WTC11 (cell line): ENCODE measurements around the gene SRPX2. TPM values are rescaled to one million over a fixed set of nuclear protein-coding genes. Genes with fewer than 3 reads are reported as not detected.

Experiments
- ATAC-seq: fragments of 200-7000 bp; cut with Tn5 transposase; 2 replicates; pipeline ENCODE4 v1.10.0; 2021; ENCODE audit warnings: mild to moderate bottlenecking, moderate library complexity
- CTCF ChIA-PET: fragments of 300-600 bp; sonication (Branson Sonifier 250); formaldehyde crosslinking; loops from one replicate; lab custom pipeline; 2021; ENCODE audit warnings: antibody characterized with exemption; lab: Charles Lee
- POLR2A ChIA-PET: fragments of 350-600 bp; sonication (Branson Sonifier 250); formaldehyde crosslinking; loops from one replicate; lab custom pipeline; 2021; ENCODE audit warnings: antibody characterized with exemption; lab: Charles Lee
- DNase-seq: peaks from one replicate; pipeline ENCODE4 v3.0.0; 2021; ENCODE audit warnings: low spot score
- H3K27ac Mint-ChIP-seq: 2 replicates; pipeline ENCODE4 v1.8.0; 2021; ENCODE audit warnings: mixed read lengths
- H3K27me3 Mint-ChIP-seq: 2 replicates; pipeline ENCODE4 v1.8.0; 2021; ENCODE audit warnings: low read depth, mild to moderate bottlenecking, moderate library complexity, mixed read lengths
- H3K36me3 Mint-ChIP-seq: 2 replicates; pipeline ENCODE4 v1.8.0; 2021; ENCODE audit warnings: mixed read lengths
- H3K4me1 Mint-ChIP-seq: 2 replicates; pipeline ENCODE4 v1.8.0; 2022; ENCODE audit warnings: mixed read lengths
- H3K4me3 Mint-ChIP-seq: 2 replicates; pipeline ENCODE4 v1.8.0; 2021; ENCODE audit warnings: mild to moderate bottlenecking, moderate library complexity, mixed read lengths
- H3K9me3 Mint-ChIP-seq: 2 replicates; pipeline ENCODE4 v1.8.0; 2021; ENCODE audit warnings: mixed read lengths
- ATF1 ChIP-seq: sonication (generic); formaldehyde crosslinking; IDR thresholded peaks from 2 replicates; pipeline ENCODE4 v1.8.1; 2023; ENCODE audit warnings: mild to moderate bottlenecking, moderate library complexity, missing genetic modification reagents
- ESRRA ChIP-seq: sonication (generic); formaldehyde crosslinking; IDR thresholded peaks from 2 replicates; pipeline ENCODE4 v1.8.1; 2022; ENCODE audit warnings: mild to moderate bottlenecking, missing genetic modification reagents, borderline replicate concordance
- FOXP1 ChIP-seq: sonication (generic); formaldehyde crosslinking; IDR thresholded peaks from 2 replicates; pipeline ENCODE4 v1.8.0; 2022; ENCODE audit warnings: missing genetic modification reagents, mild to moderate bottlenecking, moderate library complexity, borderline replicate concordance
- JAZF1 ChIP-seq: fragments of 250-450 bp; sonication (Bioruptor Pico); IDR thresholded peaks from 2 replicates; pipeline ENCODE4 v1.9.0; 2021; ENCODE audit warnings: moderate library complexity, mild to moderate bottlenecking, inconsistent platforms
- JUN ChIP-seq: sonication (generic); formaldehyde crosslinking; IDR thresholded peaks from 2 replicates; pipeline ENCODE4 v1.8.0; 2023; ENCODE audit warnings: mild to moderate bottlenecking, missing genetic modification reagents
- KAT7 ChIP-seq: sonication (generic); formaldehyde crosslinking; IDR thresholded peaks from 2 replicates; pipeline ENCODE4 v1.8.1; 2023; ENCODE audit warnings: missing genetic modification reagents, mild to moderate bottlenecking, borderline replicate concordance
- NFYB ChIP-seq: sonication (generic); formaldehyde crosslinking; conservative IDR thresholded peaks from 2 replicates; pipeline ENCODE4 v1.8.0; 2022; ENCODE audit warnings: low read depth, missing genetic modification reagents
- NR3C1 ChIP-seq: sonication (generic); formaldehyde crosslinking; conservative IDR thresholded peaks from 2 replicates; pipeline ENCODE4 v1.8.1; 2023; ENCODE audit warnings: low read depth, mild to moderate bottlenecking, missing genetic modification reagents
- OVOL2 ChIP-seq: fragments of 250-450 bp; sonication (Bioruptor Pico); IDR thresholded peaks from 2 replicates; pipeline ENCODE4 v1.9.0; 2021; ENCODE audit warnings: mild to moderate bottlenecking, borderline replicate concordance
- SOX15 ChIP-seq: fragments of 250-450 bp; sonication (Bioruptor Pico); IDR thresholded peaks from 2 replicates; pipeline ENCODE4 v1.9.0; 2021; ENCODE audit warnings: mild to moderate bottlenecking
- ZNF138 ChIP-seq: sonication (generic); formaldehyde crosslinking; conservative IDR thresholded peaks from 2 replicates; pipeline ENCODE4 v1.8.1; 2022; ENCODE audit warnings: mild to moderate bottlenecking, moderate library complexity, missing genetic modification reagents
- total RNA-seq: library from RNA; stranded (reverse); gene quantifications from 3 replicates; pipeline ENCODE4 v1.2.3, GENCODE V29; 2021
- TF ChIP-seq, protein P1 (sequence below): sonication (generic); formaldehyde crosslinking; IDR thresholded peaks from 2 replicates; pipeline ENCODE4 v1.8.0; 2023; ENCODE audit warnings: mild to moderate bottlenecking, missing genetic modification reagents
- TF ChIP-seq, protein P2 (sequence below): fragments of 250-450 bp; sonication (Bioruptor Pico); conservative IDR thresholded peaks from 2 replicates; pipeline ENCODE4 v1.9.0; 2021; ENCODE audit warnings: mild to moderate bottlenecking
- TF ChIP-seq, protein P3 (sequence below): fragments of 250-450 bp; sonication (Bioruptor Pico); IDR thresholded peaks from 2 replicates; pipeline ENCODE4 v1.9.0; 2021; ENCODE audit warnings: mild to moderate bottlenecking, borderline replicate concordance
- TF ChIP-seq, protein P4 (sequence below): sonication (generic); formaldehyde crosslinking; IDR thresholded peaks from 2 replicates; pipeline ENCODE4 v1.8.0; 2022; ENCODE audit warnings: mild to moderate bottlenecking, missing genetic modification reagents
- TF ChIP-seq, protein P5 (sequence below): sonication (generic); formaldehyde crosslinking; IDR thresholded peaks from 2 replicates; pipeline ENCODE4 v1.8.1; 2022; ENCODE audit warnings: low read depth, missing genetic modification reagents, borderline replicate concordance
- TF ChIP-seq, protein P6 (sequence below): sonication (generic); formaldehyde crosslinking; IDR thresholded peaks from 2 replicates; pipeline ENCODE4 v1.8.0; 2022; ENCODE audit warnings: missing genetic modification reagents
- TF ChIP-seq, protein P7 (sequence below): sonication (generic); formaldehyde crosslinking; IDR thresholded peaks from 2 replicates; pipeline ENCODE4 v1.8.1; 2023; ENCODE audit warnings: mild to moderate bottlenecking, missing genetic modification reagents, moderate library complexity

The SRPX2 gene
- total RNA-seq, 1 experiment from 2014 or later, result 0.24 TPM

DNA sequence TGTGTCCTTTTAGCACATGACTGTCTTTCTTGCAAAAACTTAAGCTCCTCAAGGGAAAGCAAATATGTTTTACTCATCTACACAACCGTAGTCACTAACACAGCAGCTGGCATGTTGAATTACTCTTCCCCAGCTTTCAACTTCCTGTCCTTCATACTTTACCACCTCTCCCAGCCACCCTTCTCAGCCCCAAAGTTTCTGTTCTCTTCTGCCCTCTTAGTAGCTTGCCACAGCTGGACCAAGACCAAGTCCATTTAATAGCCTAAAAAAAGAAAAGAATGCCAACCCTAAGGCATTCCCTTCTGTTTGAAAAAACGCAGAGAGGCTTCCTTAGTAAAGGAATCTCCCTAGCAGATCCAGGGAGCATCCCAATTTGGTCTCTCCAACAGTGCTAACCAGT is 36.8 kb downstream of the SRPX2 start:
- CTCF ChIA-PET, result interaction anchor here (1.8 kb wide), 1 partner anchor 88 kb away, joined by 11 read pairs; no protein-coding TSS in a partner anchor
- POLR2A ChIA-PET, result no interaction called here
- ATAC-seq (no peak), DNase-seq (no peak)
- Mint-ChIP-seq H3K27ac (no peak overlapping the region), H3K27me3 (no peaks in the 10 kb centered on the region; the same call in 1 of the 2 replicates), H3K9me3 (no peaks in the 10 kb centered on the region), H3K4me1 (peaks cover 7% of the 10 kb centered on the region; the same call in 1 of the 2 replicates)
- TF ChIP-seq, protein P1, sequence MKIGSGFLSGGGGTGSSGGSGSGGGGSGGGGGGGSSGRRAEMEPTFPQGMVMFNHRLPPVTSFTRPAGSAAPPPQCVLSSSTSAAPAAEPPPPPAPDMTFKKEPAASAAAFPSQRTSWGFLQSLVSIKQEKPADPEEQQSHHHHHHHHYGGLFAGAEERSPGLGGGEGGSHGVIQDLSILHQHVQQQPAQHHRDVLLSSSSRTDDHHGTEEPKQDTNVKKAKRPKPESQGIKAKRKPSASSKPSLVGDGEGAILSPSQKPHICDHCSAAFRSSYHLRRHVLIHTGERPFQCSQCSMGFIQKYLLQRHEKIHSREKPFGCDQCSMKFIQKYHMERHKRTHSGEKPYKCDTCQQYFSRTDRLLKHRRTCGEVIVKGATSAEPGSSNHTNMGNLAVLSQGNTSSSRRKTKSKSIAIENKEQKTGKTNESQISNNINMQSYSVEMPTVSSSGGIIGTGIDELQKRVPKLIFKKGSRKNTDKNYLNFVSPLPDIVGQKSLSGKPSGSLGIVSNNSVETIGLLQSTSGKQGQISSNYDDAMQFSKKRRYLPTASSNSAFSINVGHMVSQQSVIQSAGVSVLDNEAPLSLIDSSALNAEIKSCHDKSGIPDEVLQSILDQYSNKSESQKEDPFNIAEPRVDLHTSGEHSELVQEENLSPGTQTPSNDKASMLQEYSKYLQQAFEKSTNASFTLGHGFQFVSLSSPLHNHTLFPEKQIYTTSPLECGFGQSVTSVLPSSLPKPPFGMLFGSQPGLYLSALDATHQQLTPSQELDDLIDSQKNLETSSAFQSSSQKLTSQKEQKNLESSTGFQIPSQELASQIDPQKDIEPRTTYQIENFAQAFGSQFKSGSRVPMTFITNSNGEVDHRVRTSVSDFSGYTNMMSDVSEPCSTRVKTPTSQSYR (CRISPR knock-in tag), result no peak
- TF ChIP-seq, protein P2, sequence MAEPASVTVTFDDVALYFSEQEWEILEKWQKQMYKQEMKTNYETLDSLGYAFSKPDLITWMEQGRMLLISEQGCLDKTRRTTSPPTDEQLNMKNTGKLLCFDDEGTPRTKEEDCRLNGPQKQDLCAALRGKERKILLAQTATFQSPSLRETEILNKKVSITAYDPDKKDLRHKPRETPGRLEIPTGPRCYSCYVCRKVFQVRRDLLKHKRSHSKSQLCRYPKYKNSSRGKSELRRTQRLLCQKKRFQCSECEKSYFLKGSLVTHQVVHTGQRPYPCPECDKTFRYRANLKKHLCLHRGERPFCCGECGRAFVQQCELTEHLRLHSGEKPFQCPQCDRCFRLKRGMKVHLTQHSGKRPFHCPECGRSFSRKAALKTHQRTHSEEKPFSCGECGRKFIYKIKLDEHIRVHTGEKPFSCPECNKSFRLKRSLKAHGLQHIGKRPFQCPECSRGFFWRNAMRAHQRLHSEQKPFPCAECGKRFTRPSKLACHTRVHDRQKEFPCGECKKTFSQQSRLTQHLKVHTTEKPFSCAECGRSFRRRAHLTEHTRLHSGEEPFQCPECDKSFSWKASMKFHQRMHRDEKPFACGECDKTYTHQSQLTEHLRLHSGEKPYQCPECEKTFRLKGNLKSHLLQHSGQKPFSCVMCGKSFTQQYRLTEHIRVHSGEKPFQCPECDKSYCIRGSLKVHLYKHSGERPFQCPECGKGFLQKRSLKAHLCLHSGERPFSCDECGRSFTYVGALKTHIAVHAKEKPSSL, result no peak
- TF ChIP-seq ZNF138 (CRISPR knock-in tag), result no peak
- TF ChIP-seq, protein P3, sequence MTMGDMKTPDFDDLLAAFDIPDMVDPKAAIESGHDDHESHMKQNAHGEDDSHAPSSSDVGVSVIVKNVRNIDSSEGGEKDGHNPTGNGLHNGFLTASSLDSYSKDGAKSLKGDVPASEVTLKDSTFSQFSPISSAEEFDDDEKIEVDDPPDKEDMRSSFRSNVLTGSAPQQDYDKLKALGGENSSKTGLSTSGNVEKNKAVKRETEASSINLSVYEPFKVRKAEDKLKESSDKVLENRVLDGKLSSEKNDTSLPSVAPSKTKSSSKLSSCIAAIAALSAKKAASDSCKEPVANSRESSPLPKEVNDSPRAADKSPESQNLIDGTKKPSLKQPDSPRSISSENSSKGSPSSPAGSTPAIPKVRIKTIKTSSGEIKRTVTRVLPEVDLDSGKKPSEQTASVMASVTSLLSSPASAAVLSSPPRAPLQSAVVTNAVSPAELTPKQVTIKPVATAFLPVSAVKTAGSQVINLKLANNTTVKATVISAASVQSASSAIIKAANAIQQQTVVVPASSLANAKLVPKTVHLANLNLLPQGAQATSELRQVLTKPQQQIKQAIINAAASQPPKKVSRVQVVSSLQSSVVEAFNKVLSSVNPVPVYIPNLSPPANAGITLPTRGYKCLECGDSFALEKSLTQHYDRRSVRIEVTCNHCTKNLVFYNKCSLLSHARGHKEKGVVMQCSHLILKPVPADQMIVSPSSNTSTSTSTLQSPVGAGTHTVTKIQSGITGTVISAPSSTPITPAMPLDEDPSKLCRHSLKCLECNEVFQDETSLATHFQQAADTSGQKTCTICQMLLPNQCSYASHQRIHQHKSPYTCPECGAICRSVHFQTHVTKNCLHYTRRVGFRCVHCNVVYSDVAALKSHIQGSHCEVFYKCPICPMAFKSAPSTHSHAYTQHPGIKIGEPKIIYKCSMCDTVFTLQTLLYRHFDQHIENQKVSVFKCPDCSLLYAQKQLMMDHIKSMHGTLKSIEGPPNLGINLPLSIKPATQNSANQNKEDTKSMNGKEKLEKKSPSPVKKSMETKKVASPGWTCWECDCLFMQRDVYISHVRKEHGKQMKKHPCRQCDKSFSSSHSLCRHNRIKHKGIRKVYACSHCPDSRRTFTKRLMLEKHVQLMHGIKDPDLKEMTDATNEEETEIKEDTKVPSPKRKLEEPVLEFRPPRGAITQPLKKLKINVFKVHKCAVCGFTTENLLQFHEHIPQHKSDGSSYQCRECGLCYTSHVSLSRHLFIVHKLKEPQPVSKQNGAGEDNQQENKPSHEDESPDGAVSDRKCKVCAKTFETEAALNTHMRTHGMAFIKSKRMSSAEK (CRISPR knock-in tag), result no peak
- TF ChIP-seq, all 79 proteins: peak for 0
- H3K4me3 Mint-ChIP-seq, result no peak overlapping the region
- H3K36me3 Mint-ChIP-seq, result no peaks in the 10 kb centered on the region

DNA sequence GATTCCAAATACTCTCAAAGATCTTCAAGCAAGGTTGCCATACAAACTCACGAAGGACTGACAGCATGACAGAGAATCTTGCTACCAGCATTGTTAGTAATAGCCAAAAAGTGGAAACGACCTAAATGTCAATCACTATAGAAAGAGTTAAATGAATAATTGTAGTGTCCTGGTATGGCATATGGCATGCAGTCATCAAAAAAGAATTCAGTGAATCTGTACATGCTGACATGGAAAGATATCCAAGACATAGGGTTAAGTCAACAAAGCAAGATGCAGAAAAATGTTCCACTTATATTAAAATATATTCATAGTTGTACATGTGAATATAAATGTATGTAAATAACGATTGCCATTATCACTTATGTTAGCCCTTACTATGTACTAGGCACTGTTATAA is 37.6 kb downstream of the SRPX2 start:
- Mint-ChIP-seq H3K27ac (no peak overlapping the region), H3K4me3 (no peak overlapping the region), H3K4me1 (peaks cover 7% of the 10 kb centered on the region; the same call in 1 of the 2 replicates), H3K36me3 (no peaks in the 10 kb centered on the region), H3K27me3 (no peaks in the 10 kb centered on the region; the same call in 1 of the 2 replicates), H3K9me3 (no peaks in the 10 kb centered on the region)
- DNase-seq, result no peak
- ChIA-PET CTCF (interaction anchor here (1.8 kb wide), 1 partner anchor 87 kb away, joined by 11 read pairs; no protein-coding TSS in a partner anchor), POLR2A (no interaction called here)
- ATAC-seq, result no peak
- TF ChIP-seq ESRRA (CRISPR knock-in tag) (no peak), JAZF1 (CRISPR knock-in tag) (no peak), KAT7 (CRISPR knock-in tag) (no peak), NR3C1 (no peak), NFYB (CRISPR knock-in tag) (no peak), ATF1 (CRISPR knock-in tag) (no peak), OVOL2 (CRISPR knock-in tag) (no peak), JUN (CRISPR knock-in tag) (no peak), SOX15 (CRISPR knock-in tag) (no peak), FOXP1 (CRISPR knock-in tag) (no peak), ZNF138 (CRISPR knock-in tag) (no peak)
- TF ChIP-seq, protein P4, sequence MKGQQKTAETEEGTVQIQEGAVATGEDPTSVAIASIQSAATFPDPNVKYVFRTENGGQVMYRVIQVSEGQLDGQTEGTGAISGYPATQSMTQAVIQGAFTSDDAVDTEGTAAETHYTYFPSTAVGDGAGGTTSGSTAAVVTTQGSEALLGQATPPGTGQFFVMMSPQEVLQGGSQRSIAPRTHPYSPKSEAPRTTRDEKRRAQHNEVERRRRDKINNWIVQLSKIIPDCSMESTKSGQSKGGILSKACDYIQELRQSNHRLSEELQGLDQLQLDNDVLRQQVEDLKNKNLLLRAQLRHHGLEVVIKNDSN (CRISPR knock-in tag), result no peak
- TF ChIP-seq, protein P5, sequence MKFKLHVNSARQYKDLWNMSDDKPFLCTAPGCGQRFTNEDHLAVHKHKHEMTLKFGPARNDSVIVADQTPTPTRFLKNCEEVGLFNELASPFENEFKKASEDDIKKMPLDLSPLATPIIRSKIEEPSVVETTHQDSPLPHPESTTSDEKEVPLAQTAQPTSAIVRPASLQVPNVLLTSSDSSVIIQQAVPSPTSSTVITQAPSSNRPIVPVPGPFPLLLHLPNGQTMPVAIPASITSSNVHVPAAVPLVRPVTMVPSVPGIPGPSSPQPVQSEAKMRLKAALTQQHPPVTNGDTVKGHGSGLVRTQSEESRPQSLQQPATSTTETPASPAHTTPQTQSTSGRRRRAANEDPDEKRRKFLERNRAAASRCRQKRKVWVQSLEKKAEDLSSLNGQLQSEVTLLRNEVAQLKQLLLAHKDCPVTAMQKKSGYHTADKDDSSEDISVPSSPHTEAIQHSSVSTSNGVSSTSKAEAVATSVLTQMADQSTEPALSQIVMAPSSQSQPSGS, result no peak
- TF ChIP-seq, protein P6, sequence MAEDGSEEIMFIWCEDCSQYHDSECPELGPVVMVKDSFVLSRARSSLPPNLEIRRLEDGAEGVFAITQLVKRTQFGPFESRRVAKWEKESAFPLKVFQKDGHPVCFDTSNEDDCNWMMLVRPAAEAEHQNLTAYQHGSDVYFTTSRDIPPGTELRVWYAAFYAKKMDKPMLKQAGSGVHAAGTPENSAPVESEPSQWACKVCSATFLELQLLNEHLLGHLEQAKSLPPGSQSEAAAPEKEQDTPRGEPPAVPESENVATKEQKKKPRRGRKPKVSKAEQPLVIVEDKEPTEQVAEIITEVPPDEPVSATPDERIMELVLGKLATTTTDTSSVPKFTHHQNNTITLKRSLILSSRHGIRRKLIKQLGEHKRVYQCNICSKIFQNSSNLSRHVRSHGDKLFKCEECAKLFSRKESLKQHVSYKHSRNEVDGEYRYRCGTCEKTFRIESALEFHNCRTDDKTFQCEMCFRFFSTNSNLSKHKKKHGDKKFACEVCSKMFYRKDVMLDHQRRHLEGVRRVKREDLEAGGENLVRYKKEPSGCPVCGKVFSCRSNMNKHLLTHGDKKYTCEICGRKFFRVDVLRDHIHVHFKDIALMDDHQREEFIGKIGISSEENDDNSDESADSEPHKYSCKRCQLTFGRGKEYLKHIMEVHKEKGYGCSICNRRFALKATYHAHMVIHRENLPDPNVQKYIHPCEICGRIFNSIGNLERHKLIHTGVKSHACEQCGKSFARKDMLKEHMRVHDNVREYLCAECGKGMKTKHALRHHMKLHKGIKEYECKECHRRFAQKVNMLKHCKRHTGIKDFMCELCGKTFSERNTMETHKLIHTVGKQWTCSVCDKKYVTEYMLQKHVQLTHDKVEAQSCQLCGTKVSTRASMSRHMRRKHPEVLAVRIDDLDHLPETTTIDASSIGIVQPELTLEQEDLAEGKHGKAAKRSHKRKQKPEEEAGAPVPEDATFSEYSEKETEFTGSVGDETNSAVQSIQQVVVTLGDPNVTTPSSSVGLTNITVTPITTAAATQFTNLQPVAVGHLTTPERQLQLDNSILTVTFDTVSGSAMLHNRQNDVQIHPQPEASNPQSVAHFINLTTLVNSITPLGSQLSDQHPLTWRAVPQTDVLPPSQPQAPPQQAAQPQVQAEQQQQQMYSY (CRISPR knock-in tag), result no peak
- TF ChIP-seq, protein P7, sequence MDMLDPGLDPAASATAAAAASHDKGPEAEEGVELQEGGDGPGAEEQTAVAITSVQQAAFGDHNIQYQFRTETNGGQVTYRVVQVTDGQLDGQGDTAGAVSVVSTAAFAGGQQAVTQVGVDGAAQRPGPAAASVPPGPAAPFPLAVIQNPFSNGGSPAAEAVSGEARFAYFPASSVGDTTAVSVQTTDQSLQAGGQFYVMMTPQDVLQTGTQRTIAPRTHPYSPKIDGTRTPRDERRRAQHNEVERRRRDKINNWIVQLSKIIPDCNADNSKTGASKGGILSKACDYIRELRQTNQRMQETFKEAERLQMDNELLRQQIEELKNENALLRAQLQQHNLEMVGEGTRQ (CRISPR knock-in tag), result no peak
